Measurements from ENCODE around the gene PRPS1.

DNA sequence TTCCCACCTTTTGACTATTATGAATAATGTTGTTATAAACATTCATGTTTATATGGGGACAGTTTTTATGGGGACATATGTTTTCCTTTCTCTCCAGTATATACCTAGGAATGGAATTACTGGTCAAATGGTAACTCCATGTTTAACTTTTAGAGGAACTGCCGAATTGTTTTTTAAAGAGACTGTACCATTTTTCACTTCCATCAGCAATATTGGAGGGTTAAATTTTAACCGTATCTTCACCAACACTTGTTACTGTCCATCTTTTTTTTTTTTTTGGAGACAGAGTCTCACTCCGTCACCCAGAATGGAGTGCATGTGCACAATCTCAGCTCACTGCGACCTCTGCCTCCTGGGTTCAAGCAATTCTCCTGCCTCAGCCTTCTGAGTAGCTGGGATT lies 46.4 kb upstream of the PRPS1 start:
- TF ChIP-seq, protein P1, sequence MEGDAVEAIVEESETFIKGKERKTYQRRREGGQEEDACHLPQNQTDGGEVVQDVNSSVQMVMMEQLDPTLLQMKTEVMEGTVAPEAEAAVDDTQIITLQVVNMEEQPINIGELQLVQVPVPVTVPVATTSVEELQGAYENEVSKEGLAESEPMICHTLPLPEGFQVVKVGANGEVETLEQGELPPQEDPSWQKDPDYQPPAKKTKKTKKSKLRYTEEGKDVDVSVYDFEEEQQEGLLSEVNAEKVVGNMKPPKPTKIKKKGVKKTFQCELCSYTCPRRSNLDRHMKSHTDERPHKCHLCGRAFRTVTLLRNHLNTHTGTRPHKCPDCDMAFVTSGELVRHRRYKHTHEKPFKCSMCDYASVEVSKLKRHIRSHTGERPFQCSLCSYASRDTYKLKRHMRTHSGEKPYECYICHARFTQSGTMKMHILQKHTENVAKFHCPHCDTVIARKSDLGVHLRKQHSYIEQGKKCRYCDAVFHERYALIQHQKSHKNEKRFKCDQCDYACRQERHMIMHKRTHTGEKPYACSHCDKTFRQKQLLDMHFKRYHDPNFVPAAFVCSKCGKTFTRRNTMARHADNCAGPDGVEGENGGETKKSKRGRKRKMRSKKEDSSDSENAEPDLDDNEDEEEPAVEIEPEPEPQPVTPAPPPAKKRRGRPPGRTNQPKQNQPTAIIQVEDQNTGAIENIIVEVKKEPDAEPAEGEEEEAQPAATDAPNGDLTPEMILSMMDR (IDR thresholded peaks at IDR 0.05; ENCODE audit: low read depth, low read length, missing input control) = no peak
- TF ChIP-seq, protein P2, sequence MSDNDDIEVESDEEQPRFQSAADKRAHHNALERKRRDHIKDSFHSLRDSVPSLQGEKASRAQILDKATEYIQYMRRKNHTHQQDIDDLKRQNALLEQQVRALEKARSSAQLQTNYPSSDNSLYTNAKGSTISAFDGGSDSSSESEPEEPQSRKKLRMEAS (IDR thresholded peaks at IDR 0.05) = no peak
- no peak for TF ChIP-seq SP1 (IDR thresholded peaks at IDR 0.05)
- no peak for TF ChIP-seq YY1 (IDR thresholded peaks at IDR 0.05)
- no peak for TF ChIP-seq RAD21 (IDR thresholded peaks at IDR 0.05)
- TF ChIP-seq, protein P3, sequence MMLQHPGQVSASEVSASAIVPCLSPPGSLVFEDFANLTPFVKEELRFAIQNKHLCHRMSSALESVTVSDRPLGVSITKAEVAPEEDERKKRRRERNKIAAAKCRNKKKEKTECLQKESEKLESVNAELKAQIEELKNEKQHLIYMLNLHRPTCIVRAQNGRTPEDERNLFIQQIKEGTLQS (IDR thresholded peaks at IDR 0.05) = no peak
- TF ChIP-seq, protein P4, sequence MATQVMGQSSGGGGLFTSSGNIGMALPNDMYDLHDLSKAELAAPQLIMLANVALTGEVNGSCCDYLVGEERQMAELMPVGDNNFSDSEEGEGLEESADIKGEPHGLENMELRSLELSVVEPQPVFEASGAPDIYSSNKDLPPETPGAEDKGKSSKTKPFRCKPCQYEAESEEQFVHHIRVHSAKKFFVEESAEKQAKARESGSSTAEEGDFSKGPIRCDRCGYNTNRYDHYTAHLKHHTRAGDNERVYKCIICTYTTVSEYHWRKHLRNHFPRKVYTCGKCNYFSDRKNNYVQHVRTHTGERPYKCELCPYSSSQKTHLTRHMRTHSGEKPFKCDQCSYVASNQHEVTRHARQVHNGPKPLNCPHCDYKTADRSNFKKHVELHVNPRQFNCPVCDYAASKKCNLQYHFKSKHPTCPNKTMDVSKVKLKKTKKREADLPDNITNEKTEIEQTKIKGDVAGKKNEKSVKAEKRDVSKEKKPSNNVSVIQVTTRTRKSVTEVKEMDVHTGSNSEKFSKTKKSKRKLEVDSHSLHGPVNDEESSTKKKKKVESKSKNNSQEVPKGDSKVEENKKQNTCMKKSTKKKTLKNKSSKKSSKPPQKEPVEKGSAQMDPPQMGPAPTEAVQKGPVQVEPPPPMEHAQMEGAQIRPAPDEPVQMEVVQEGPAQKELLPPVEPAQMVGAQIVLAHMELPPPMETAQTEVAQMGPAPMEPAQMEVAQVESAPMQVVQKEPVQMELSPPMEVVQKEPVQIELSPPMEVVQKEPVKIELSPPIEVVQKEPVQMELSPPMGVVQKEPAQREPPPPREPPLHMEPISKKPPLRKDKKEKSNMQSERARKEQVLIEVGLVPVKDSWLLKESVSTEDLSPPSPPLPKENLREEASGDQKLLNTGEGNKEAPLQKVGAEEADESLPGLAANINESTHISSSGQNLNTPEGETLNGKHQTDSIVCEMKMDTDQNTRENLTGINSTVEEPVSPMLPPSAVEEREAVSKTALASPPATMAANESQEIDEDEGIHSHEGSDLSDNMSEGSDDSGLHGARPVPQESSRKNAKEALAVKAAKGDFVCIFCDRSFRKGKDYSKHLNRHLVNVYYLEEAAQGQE (IDR thresholded peaks at IDR 0.05) = no peak
- no peak for TF ChIP-seq NR2F2 (IDR thresholded peaks at IDR 0.05)
- TF ChIP-seq JUND (IDR thresholded peaks at IDR 0.05) = no peak
- no peak for TF ChIP-seq FOXA1 (IDR thresholded peaks at IDR 0.05)
- no peak for TF ChIP-seq EGR1 (IDR thresholded peaks at IDR 0.05; ENCODE audit: low read depth in 2 of 2)
- TF ChIP-seq RXRA (IDR thresholded peaks at IDR 0.05) = no peak
- no peak for TF ChIP-seq GABPA (IDR thresholded peaks at IDR 0.05 in 1 of 2, conservative IDR thresholded peaks at IDR 0.05 in 1 of 2)

Data from liver (tissue), 3 donors.